Stomach (tissue), 9 donors: ENCODE data around the gene DCST2. TPM values are rescaled to one million over a fixed set of nuclear protein-coding genes. Genes with fewer than 3 reads are reported as not detected.
A peak's percentile ranks its signal among the peaks of the same experiment; 100 is the strongest.

Source experiments
- DNase-seq, 2 donors: peaks; one replicate each; pipeline versions ENCODE4 v3.0.0 to v3.0.0-alpha.2; 2013 to 2019
- H3K27ac ChIP-seq, 5 donors: fragments of 200-600 bp in 4 of 5; sonication (generic) in 4 of 5; one replicate each; pipeline ENCODE4 v1.5.1; 2013 to 2019; ENCODE audit warnings: mild to moderate bottlenecking in 1 of 5, moderate library complexity in 1 of 5
- H3K27me3 ChIP-seq, 3 donors: fragments of 200-600 bp; sonication (generic); one replicate each; pipeline ENCODE4 v1.5.1; 2017 to 2019; ENCODE audit warnings: mixed run types in 1 of 3
- H3K36me3 ChIP-seq, 4 donors: fragments of 200-600 bp; sonication (generic); 1 replicate in 3 of 4; 2 replicates in 1 of 4; pipeline ENCODE4 v1.5.1; 2016 to 2019
- H3K4me1 ChIP-seq, 4 donors: fragments of 200-600 bp; sonication (generic); one replicate each; pipeline ENCODE4 v1.5.1; 2016 to 2019
- H3K4me3 ChIP-seq, 4 donors: fragments of 200-600 bp; sonication (generic) in 3 of 4; one replicate each; pipeline ENCODE4 v1.5.1; 2016 to 2019; ENCODE audit warnings: mild to moderate bottlenecking in 1 of 4
- H3K9me3 ChIP-seq, 4 donors: fragments of 200-600 bp; sonication (generic); one replicate each; pipeline ENCODE4 v1.5.1; 2016 to 2019
- EP300 ChIP-seq: sonication (generic); formaldehyde crosslinking; IDR thresholded peaks from one replicate; pipeline ENCODE4 v1.6.1; 2017; ENCODE audit warnings: antibody characterized with exemption
- POLR2A ChIP-seq, 4 donors: fragments of 450-650 bp; IDR thresholded peaks; one replicate each; pipeline ENCODE4 v1.6.1; 2016; ENCODE audit warnings: antibody characterized with exemption in 4 of 4, control low read depth in 2 of 4, mild to moderate bottlenecking in 1 of 4, moderate library complexity in 1 of 4
- POLR2AphosphoS5 ChIP-seq, 3 donors: sonication (generic); formaldehyde crosslinking; IDR thresholded peaks; one replicate each; pipeline ENCODE4 v1.6.1; 2016; ENCODE audit warnings: antibody characterized with exemption in 3 of 3
- WGBS, 5 donors: extraction: QIAGEN DNeasy Blood & Tissue Kit in 3 of 5; methylation state at CpG; one replicate each; pipeline versions ENCODE4 v1.1.5 to v1.1.7; 2013 to 2018; 5-methylcytosine and 5-hydroxymethylcytosine counted together
- intact Hi-C: fragments of 100-400 bp; cut with DNase I; formaldehyde crosslinking; loops from one replicate; pipeline ENCODE4 v1.15.1; 2023; ENCODE audit warnings: low total_unique reads
- polyA plus RNA-seq, 3 donors: library from polyadenylated mRNA; stranded (reverse); fragments of 200-250 nt; gene quantifications; one replicate each; pipeline ENCODE4 v1.2.3, GENCODE V29; 2013
- total RNA-seq, 5 donors: library from RNA; depleted of rRNA; stranded (reverse); fragments of >200 nt; gene quantifications; one replicate each; pipeline versions ENCODE4 v1.1.0 to v1.2.3, GENCODE V29; 2014 to 2016
- TF ChIP-seq, protein P1 (sequence below), 7 experiments: fragments of 450-650 bp in 4 of 7; fragments of 200-600 bp in 3 of 7; sonication (generic) in 3 of 7; IDR thresholded peaks; one replicate each; pipeline ENCODE4 v1.5.1; 2016 to 2019; ENCODE audit warnings: antibody characterized with exemption in 7 of 7, control low read depth in 2 of 7, mild to moderate bottlenecking in 1 of 7
- donor health status: healthy with polysubstance abuse.
- donor health status: Bipolar disorder and iron deficiency.
- donor health status: healthy.

DCST2 gene
- total and polyA plus RNA-seq, 8 donors, result 1.6 to 158 (median 6.4) TPM; not detected in 4

- WGBS, 5 donors, result 60 to 82% (median 69%) methylated on average over 5 to 8 of the region's 8 CpGs
- H3K4me3 ChIP-seq, result no peak within 1 kb of the TSS
- peaks cover 8 to 41% (median 21%) of the 10 kb centered on the region in 4 donors for H3K4me1 ChIP-seq
- no peak for TF ChIP-seq POLR2A (IDR thresholded peaks at IDR 0.05)
- no peak for TF ChIP-seq EP300
- TF ChIP-seq, protein P1, sequence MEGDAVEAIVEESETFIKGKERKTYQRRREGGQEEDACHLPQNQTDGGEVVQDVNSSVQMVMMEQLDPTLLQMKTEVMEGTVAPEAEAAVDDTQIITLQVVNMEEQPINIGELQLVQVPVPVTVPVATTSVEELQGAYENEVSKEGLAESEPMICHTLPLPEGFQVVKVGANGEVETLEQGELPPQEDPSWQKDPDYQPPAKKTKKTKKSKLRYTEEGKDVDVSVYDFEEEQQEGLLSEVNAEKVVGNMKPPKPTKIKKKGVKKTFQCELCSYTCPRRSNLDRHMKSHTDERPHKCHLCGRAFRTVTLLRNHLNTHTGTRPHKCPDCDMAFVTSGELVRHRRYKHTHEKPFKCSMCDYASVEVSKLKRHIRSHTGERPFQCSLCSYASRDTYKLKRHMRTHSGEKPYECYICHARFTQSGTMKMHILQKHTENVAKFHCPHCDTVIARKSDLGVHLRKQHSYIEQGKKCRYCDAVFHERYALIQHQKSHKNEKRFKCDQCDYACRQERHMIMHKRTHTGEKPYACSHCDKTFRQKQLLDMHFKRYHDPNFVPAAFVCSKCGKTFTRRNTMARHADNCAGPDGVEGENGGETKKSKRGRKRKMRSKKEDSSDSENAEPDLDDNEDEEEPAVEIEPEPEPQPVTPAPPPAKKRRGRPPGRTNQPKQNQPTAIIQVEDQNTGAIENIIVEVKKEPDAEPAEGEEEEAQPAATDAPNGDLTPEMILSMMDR (IDR thresholded peaks at IDR 0.05), result no peak
- no peak for TF ChIP-seq POLR2AphosphoS5 (IDR thresholded peaks at IDR 0.05)
- intact Hi-C loops, result no loop called here
- no peaks in the 10 kb centered on the region for H3K9me3 ChIP-seq
- H3K36me3 ChIP-seq, result peaks cover 7 to 42% (median 38%) of the 10 kb centered on the region in 4 donors
- H3K27me3 ChIP-seq, result no peaks in the 10 kb centered on the region
- H3K27ac ChIP-seq, result peak within 1 kb of the TSS in 1 of 5 donors; percentile 15
- no peak for DNase-seq
These were observed 39.9 kb downstream of the DCST2 start, which contains the start of gene LENEP for GRCh38 chr1:154993572-154994268. Gene LENEP (plus strand): TSS chr1:154993586. CDS start chr1:154993608, 22 bp downstream.

- peaks cover 13 to 50% (median 45%) of the 10 kb centered on the region in 4 donors for H3K36me3 ChIP-seq
- TF ChIP-seq POLR2AphosphoS5 (IDR thresholded peaks at IDR 0.05) (no peak), POLR2A (IDR thresholded peaks at IDR 0.05) (no peak)
- TF ChIP-seq, protein P1 (IDR thresholded peaks at IDR 0.05), result no peak
- intact Hi-C loops, result no loop called here
These were observed 40.6 kb downstream of the DCST2 start for GRCh38 chr1:154992721-154993571.

GRCh38 chr1:154990276-154990675, 43.3 kb downstream of the DCST2 start:
- intact Hi-C loops, result no loop called here

More at GRCh38 chr1:154992721-154993571, 40.6 kb downstream of the DCST2 start:
- H3K4me3 ChIP-seq, result no peak overlapping the region
- WGBS, 5 donors, result 71 to 85% (median 78%) methylated on average over 9 to 14 of the region's 14 CpGs
- peak in 1 of 2 donors; percentile 39 for DNase-seq
- no peaks in the 10 kb centered on the region for H3K9me3 ChIP-seq
- H3K27me3 ChIP-seq, result no peaks in the 10 kb centered on the region
- H3K27ac ChIP-seq, result no peak overlapping the region
- H3K4me1 ChIP-seq, result peaks cover 8 to 39% (median 18%) of the 10 kb centered on the region in 4 donors

More at GRCh38 chr1:154990276-154990675, 43.3 kb downstream of the DCST2 start:
- no peak overlapping the region for H3K27ac ChIP-seq
- no peak for DNase-seq
- 89 to 93% (median 90%) methylated on average over 8 of the region's 8 CpGs for WGBS, 5 donors
- H3K36me3 ChIP-seq, result peaks cover 19 to 62% (median 56%) of the 10 kb centered on the region in 4 donors
- H3K4me3 ChIP-seq, result no peak overlapping the region
- peaks cover 8 to 29% (median 14%) of the 10 kb centered on the region in 4 donors for H3K4me1 ChIP-seq
- H3K9me3 ChIP-seq, result no peaks in the 10 kb centered on the region
- H3K27me3 ChIP-seq, result no peaks in the 10 kb centered on the region
- TF ChIP-seq POLR2AphosphoS5 (IDR thresholded peaks at IDR 0.05) (no peak), EP300 (no peak), POLR2A (IDR thresholded peaks at IDR 0.05) (no peak)
- TF ChIP-seq, protein P1 (IDR thresholded peaks at IDR 0.05), result no peak
